Lower leg skin (tissue), 3 donors: ENCODE measurements around the gene UBAP1.

Experiments
- POLR2A ChIP-seq, 2 donors: fragments of 450-650 bp; IDR thresholded peaks; one replicate each; pipeline ENCODE4 v1.6.1; 2016 to 2017; ENCODE audit warnings: antibody characterized with exemption in 2 of 2, mild to moderate bottlenecking in 1 of 2, moderate library complexity in 1 of 2
- TF ChIP-seq, protein P1 (sequence below), 3 donors: fragments of 450-650 bp; IDR thresholded peaks; one replicate each; pipeline ENCODE4 v1.5.1; 2016; ENCODE audit warnings: antibody characterized with exemption in 3 of 3, mild to moderate bottlenecking in 3 of 3, moderate library complexity in 2 of 3

DNA sequence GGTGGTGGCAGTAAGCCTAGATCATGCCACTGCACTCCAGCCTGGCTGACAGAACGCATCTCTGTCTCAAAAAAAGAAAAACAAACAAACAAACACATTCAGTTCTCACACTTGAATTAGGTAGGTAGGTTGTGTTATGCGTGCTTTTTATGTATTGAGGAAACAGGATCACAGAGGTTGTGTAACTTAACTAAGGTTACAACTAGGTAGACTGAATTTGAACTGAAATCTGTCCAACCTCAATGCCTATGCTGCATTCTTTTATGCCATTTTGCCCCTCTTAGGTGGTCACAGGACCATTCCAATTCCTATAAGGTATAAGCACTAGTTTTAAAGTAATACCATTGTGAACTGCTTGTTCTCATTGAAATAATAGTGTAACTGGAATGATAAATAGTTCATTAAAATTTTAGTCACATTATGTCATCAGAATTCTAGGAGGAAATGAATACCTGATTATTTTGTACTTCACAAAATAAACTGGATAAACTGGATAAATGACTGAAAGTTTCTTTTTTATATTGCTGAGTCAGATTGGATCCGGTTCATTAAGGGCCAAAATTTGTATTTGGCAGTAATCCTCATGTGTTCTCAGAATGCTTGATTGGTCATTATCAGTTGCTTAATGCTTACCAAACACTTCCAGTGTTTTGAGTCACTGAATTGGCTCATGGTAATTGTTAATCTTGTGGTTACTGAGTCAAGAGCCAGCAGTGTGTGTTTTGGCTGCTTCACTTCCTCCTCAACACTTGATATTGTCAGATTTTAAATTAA lies 7.1 kb downstream of the UBAP1 start:
- TF ChIP-seq, protein P1, sequence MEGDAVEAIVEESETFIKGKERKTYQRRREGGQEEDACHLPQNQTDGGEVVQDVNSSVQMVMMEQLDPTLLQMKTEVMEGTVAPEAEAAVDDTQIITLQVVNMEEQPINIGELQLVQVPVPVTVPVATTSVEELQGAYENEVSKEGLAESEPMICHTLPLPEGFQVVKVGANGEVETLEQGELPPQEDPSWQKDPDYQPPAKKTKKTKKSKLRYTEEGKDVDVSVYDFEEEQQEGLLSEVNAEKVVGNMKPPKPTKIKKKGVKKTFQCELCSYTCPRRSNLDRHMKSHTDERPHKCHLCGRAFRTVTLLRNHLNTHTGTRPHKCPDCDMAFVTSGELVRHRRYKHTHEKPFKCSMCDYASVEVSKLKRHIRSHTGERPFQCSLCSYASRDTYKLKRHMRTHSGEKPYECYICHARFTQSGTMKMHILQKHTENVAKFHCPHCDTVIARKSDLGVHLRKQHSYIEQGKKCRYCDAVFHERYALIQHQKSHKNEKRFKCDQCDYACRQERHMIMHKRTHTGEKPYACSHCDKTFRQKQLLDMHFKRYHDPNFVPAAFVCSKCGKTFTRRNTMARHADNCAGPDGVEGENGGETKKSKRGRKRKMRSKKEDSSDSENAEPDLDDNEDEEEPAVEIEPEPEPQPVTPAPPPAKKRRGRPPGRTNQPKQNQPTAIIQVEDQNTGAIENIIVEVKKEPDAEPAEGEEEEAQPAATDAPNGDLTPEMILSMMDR (IDR thresholded peaks at IDR 0.05): no peak
- TF ChIP-seq POLR2A (IDR thresholded peaks at IDR 0.05): no peak
